SK-N-SH (cell line): ENCODE measurements around the gene SEC14L6. TPM values are rescaled to one million over a fixed set of nuclear protein-coding genes. Genes with fewer than 3 reads are reported as not detected.

ENCODE experiments used
- CTCF ChIA-PET: fragments of 300-600, 350-600 bp; formaldehyde crosslinking; extraction: SDS; loops from one replicate; lab custom pipeline; 2021; lab: Yijun Ruan, JAX
- POLR2A ChIA-PET: fragments of 350-600 bp; sonication (Branson Sonifier 250); formaldehyde crosslinking; extraction: SDS; loops from one replicate; lab custom pipeline; 2020; ENCODE audit warnings: antibody characterized with exemption, inconsistent platforms; lab: Yijun Ruan, JAX
- DNase-seq: peaks from one replicate; pipeline ENCODE4 v3.0.0; 2012
- H2AFZ ChIP-seq: fragments of 200-600 bp; sonication (generic); 2 replicates; pipeline ENCODE4 v1.8.1; 2016; ENCODE audit warnings: antibody characterized with exemption, mild to moderate bottlenecking, low read depth
- H3F3A ChIP-seq: fragments of 200-600 bp; sonication (generic); replicated peaks from 2 replicates; pipeline ENCODE3; 2016; ENCODE audit warnings: antibody characterized with exemption, mild to moderate bottlenecking; ENCODE audit not compliant: insufficient read depth
- H3K27ac ChIP-seq, 2 experiments: fragments of 200-500 bp in 1 of 2; fragments of 200-600 bp in 1 of 2; sonication (Bioruptor generic) in 1 of 2; sonication (generic), shearing (Covaris generic) in 1 of 2; 2 replicates each; pipeline versions ENCODE4 v1.5.1 to v1.6.1; 2014 to 2016; ENCODE audit warnings: low read depth in 2 of 2, inconsistent platforms in 1 of 2, low read length in 1 of 2, mild to moderate bottlenecking in 1 of 2, mixed read lengths in 1 of 2
- H3K27me3 ChIP-seq: fragments of 200-600 bp; sonication (generic), shearing (Covaris generic); 2 replicates; pipeline ENCODE4 v1.6.1; 2016; ENCODE audit warnings: mixed run types; ENCODE audit not compliant: insufficient read depth
- H3K36me3 ChIP-seq, 2 experiments: fragments of 200-500 bp in 1 of 2; fragments of 200-600 bp in 1 of 2; sonication (Bioruptor generic) in 1 of 2; sonication (generic) in 1 of 2; replicated peaks in 1 of 2; 2 replicates each; pipeline versions ENCODE3 to v1.5.1; 2014 to 2016; ENCODE audit warnings: low read length in 1 of 2, mild to moderate bottlenecking in 1 of 2; ENCODE audit not compliant: insufficient read depth in 2 of 2, control insufficient read depth in 1 of 2
- H3K4me1 ChIP-seq, 2 experiments: fragments of 200-500 bp in 1 of 2; fragments of 200-600 bp in 1 of 2; sonication (Bioruptor generic) in 1 of 2; sonication (generic), shearing (Covaris generic) in 1 of 2; 2 replicates each; pipeline versions ENCODE4 v1.5.1 to v1.6.1; 2014 to 2016; ENCODE audit warnings: low read depth in 1 of 2, low read length in 1 of 2, mixed run types in 1 of 2; ENCODE audit not compliant: insufficient read depth in 2 of 2, control insufficient read depth in 1 of 2
- H3K4me2 ChIP-seq: fragments of 200-600 bp; sonication (generic), shearing (Covaris generic); 2 replicates; pipeline ENCODE4 v1.6.1; 2017; ENCODE audit warnings: mixed run types
- H3K4me3 ChIP-seq, 2 experiments: fragments of 200-500 bp in 1 of 2; fragments of 200-600 bp in 1 of 2; sonication (Bioruptor generic) in 1 of 2; sonication (generic), shearing (Covaris generic) in 1 of 2; 2 replicates each; pipeline versions ENCODE4 v1.5.1 to v1.8.1; 2014 to 2016; ENCODE audit warnings: low read depth in 2 of 2, inconsistent platforms in 1 of 2, low read length in 1 of 2, mild to moderate bottlenecking in 1 of 2, mixed read lengths in 1 of 2, moderate library complexity in 1 of 2
- H3K79me2 ChIP-seq: fragments of 200-600 bp; sonication (generic); 2 replicates; pipeline ENCODE4 v1.8.1; 2017; ENCODE audit warnings: mild to moderate bottlenecking; ENCODE audit not compliant: insufficient read depth
- H3K9ac ChIP-seq: fragments of 200-600 bp; sonication (generic); 2 replicates; pipeline ENCODE4 v1.6.1; 2017; ENCODE audit warnings: mixed run types
- H3K9me2 ChIP-seq: fragments of 200-600 bp; sonication (generic); 2 replicates; pipeline ENCODE4 v1.6.1; 2017; ENCODE audit warnings: mixed run types
- H3K9me3 ChIP-seq: fragments of 200-600 bp; sonication (generic); 2 replicates; pipeline ENCODE4 v1.6.1; 2017; ENCODE audit warnings: mixed run types, mild to moderate bottlenecking, moderate library complexity
- H4K20me1 ChIP-seq: fragments of 200-600 bp; sonication (generic); 2 replicates; pipeline ENCODE4 v1.6.1; 2017; ENCODE audit warnings: mild to moderate bottlenecking, mixed run types; ENCODE audit not compliant: insufficient read depth
- CHD2 ChIP-seq: fragments of 150-350 bp; IDR thresholded peaks from 2 replicates; pipeline ENCODE4 v1.6.1; 2018; ENCODE audit warnings: low read length; ENCODE audit not compliant: partially characterized antibody
- EP300 ChIP-seq, 2 experiments: IDR thresholded peaks; 2 replicates each; pipeline versions ENCODE4 v1.4.0 to v1.6.1; 2012; ENCODE audit warnings: borderline replicate concordance in 1 of 2, low read depth in 1 of 2, low read length in 1 of 2
- FOXJ3 ChIP-seq: sonication (generic); formaldehyde crosslinking; IDR thresholded peaks from 2 replicates; pipeline ENCODE4 v1.5.1; 2020; ENCODE audit warnings: mild to moderate bottlenecking, missing genetic modification reagents
- FOXM1 ChIP-seq: IDR thresholded peaks from 2 replicates; pipeline ENCODE4 v1.4.0; 2012; ENCODE audit warnings: low read depth, mild to moderate bottlenecking
- GABPA ChIP-seq: IDR thresholded peaks from 2 replicates; pipeline ENCODE4 v1.4.0; 2012; ENCODE audit warnings: low read depth, mild to moderate bottlenecking
- GATA2 ChIP-seq: sonication (generic); formaldehyde crosslinking; IDR thresholded peaks from 2 replicates; pipeline ENCODE4 v1.5.0; 2020; ENCODE audit warnings: mild to moderate bottlenecking, missing genetic modification reagents
- MAX ChIP-seq: IDR thresholded peaks from 2 replicates; pipeline ENCODE4 v1.4.0; 2012; ENCODE audit warnings: low read depth
- MEF2A ChIP-seq: IDR thresholded peaks from 2 replicates; pipeline ENCODE4 v1.4.0; 2012; ENCODE audit warnings: low read depth, borderline replicate concordance
- MXI1 ChIP-seq: IDR thresholded peaks from 2 replicates; pipeline ENCODE4 v1.6.1; 2012; ENCODE audit warnings: mild to moderate bottlenecking, low read depth, low read length, improper control_type of control experiment
- NFIC ChIP-seq: IDR thresholded peaks from 2 replicates; pipeline ENCODE4 v1.4.0; 2012; ENCODE audit warnings: borderline replicate concordance
- RAD21 ChIP-seq: IDR thresholded peaks from 2 replicates; pipeline ENCODE4 v1.6.1; 2012; ENCODE audit warnings: mild to moderate bottlenecking, low read length
- REST ChIP-seq: IDR thresholded peaks from 2 replicates; pipeline ENCODE4 v1.6.1; 2012; ENCODE audit warnings: mild to moderate bottlenecking, low read depth, low read length, moderate library complexity
- RFX5 ChIP-seq: IDR thresholded peaks from 2 replicates; pipeline ENCODE4 v1.6.1; 2012; ENCODE audit warnings: mild to moderate bottlenecking, improper control_type of control experiment, low read length
- SIN3A ChIP-seq: IDR thresholded peaks from 2 replicates; pipeline ENCODE4 v1.6.1; 2012; ENCODE audit warnings: low read depth, mild to moderate bottlenecking, low read length, moderate library complexity, borderline replicate concordance
- TAF1 ChIP-seq: IDR thresholded peaks from 2 replicates; pipeline ENCODE4 v1.6.1; 2012; ENCODE audit warnings: low read depth, mild to moderate bottlenecking, low read length, moderate library complexity, borderline replicate concordance
- USF2 ChIP-seq: fragments of 150-350 bp; IDR thresholded peaks from 2 replicates; pipeline ENCODE4 v1.6.1; 2017; ENCODE audit warnings: antibody characterized with exemption, low read length, low read depth, borderline replicate concordance
- WGBS: methylation state at CpG from one replicate; pipeline ENCODE4 v1.1.6; 2017; ENCODE audit warnings: low lambda C conversion rate; 5-methylcytosine and 5-hydroxymethylcytosine counted together
- polyA plus RNA-seq, 3 experiments: library from polyadenylated mRNA; depleted of rRNA; stranded (reverse); fragments of >200 nt; gene quantifications; 2 replicates each; pipeline ENCODE4 v1.2.3, GENCODE V29; 2012
- TF ChIP-seq, protein P1 (sequence below): IDR thresholded peaks from 2 replicates; pipeline ENCODE4 v1.4.0; 2012; ENCODE audit warnings: low read depth, borderline replicate concordance
- TF ChIP-seq, protein P2 (sequence below): fragments of 200-600 bp; sonication (generic); IDR thresholded peaks from 2 replicates; pipeline ENCODE4 v1.6.1; 2017; ENCODE audit warnings: antibody characterized with exemption, mild to moderate bottlenecking, moderate library complexity
- TF ChIP-seq, protein P3 (sequence below): fragments of 150-350 bp; IDR thresholded peaks from 2 replicates; pipeline ENCODE4 v1.6.1; 2016; ENCODE audit warnings: mild to moderate bottlenecking, low read depth, low read length

Gene SEC14L6
- polyA plus RNA-seq, 1 of the 3 experiments (the other 2 are of a cell fraction) = not detected

- Histone ChIP-seq H3K27ac (no peak overlapping the region), H3F3A (peaks cover 7% of the 10 kb centered on the region), H3K4me3 (no peak overlapping the region)
- TF ChIP-seq SIN3A (no peak), MEF2A (no peak), RFX5 (no peak), GATA2 (CRISPR knock-in tag) (no peak), NFIC (no peak), RAD21 (no peak)
- TF ChIP-seq, all 33 proteins: peak for 0
- H3K9me2 ChIP-seq = no peaks in the 10 kb centered on the region
- peaks cover 10 to 27% of the 10 kb centered on the region in 2 experiments; a peak in 2 of 4 replicates for H3K4me1 ChIP-seq
- H3K27me3 ChIP-seq = no peaks in the 10 kb centered on the region
- WGBS = 84% methylated on average over 6 of the region's 6 CpGs
- no peaks in the 10 kb centered on the region for H3K9me3 ChIP-seq
- H4K20me1 ChIP-seq = 0 out of 2 replicates have a peak, but pooled peaks cover 2% of the 10 kb centered on the region
- no peak overlapping the region for H3K9ac ChIP-seq
- no peaks in the 10 kb centered on the region for H3K79me2 ChIP-seq
- no peak overlapping the region for H3K4me2 ChIP-seq
- no peak for DNase-seq
- ChIA-PET POLR2A (no interaction called here), CTCF (interaction anchor here (1.2 kb wide), 1 partner anchor 9 kb away, joined by 3 read pairs; no protein-coding TSS in a partner anchor)
- H3K36me3 ChIP-seq = peaks cover 0 to 17% of the 10 kb centered on the region in 2 experiments
- H2AFZ ChIP-seq = no peak overlapping the region
These were observed 25.7 kb upstream of the SEC14L6 start for GRCh38 chr22:30572210-30572609.

DNA sequence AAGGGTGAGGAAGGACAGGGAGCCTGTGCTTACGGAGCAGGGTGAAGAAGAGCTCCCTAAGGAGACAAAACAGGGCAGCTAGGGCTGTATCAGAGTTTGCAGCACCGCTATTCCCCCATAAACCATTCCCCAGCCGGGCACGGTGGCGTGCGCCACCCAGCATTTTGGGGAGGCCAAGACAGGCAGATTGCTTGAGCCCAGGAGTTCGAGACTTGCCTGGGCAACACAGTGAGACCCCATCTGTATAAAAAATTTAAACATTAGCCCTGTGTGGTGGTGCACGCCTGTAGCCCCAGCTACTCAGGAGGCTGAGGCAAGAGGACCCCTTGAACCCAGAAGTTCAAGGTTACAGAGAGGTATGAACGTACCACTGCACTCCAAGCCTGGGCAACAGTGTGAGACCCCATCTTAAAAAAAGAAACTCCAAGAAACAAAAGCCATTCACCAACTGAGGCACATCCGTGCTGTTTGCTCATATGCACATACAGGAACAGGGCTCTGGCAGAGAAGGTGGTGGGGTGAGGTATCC lies 23.2 kb upstream of the SEC14L6 start:
- no peaks in the 10 kb centered on the region for H3K9me3 ChIP-seq
- no peaks in the 10 kb centered on the region; the same call in 1 of the 2 replicates for H3K27me3 ChIP-seq
- H3K27ac ChIP-seq = no peak overlapping the region
- H3K4me3 ChIP-seq = no peak overlapping the region
- POLR2A ChIA-PET = no interaction called here
- DNase-seq = no peak
- no peak overlapping the region for H3K4me2 ChIP-seq
- 69% methylated on average over 10 of the region's 10 CpGs for WGBS
- no peak overlapping the region for H3K9ac ChIP-seq
- H3K79me2 ChIP-seq = no peaks in the 10 kb centered on the region
- no peaks in the 10 kb centered on the region for H4K20me1 ChIP-seq
- no peaks in the 10 kb centered on the region for H3K36me3 ChIP-seq
- H3K9me2 ChIP-seq = no peaks in the 10 kb centered on the region
- H3F3A ChIP-seq = no peaks in the 10 kb centered on the region
- CTCF ChIA-PET = no interaction called here
- H2AFZ ChIP-seq = no peak overlapping the region
- H3K4me1 ChIP-seq = peaks cover under 1 to 15% of the 10 kb centered on the region in 2 experiments; a peak in 2 of 4 replicates
- TF ChIP-seq, protein P1, sequence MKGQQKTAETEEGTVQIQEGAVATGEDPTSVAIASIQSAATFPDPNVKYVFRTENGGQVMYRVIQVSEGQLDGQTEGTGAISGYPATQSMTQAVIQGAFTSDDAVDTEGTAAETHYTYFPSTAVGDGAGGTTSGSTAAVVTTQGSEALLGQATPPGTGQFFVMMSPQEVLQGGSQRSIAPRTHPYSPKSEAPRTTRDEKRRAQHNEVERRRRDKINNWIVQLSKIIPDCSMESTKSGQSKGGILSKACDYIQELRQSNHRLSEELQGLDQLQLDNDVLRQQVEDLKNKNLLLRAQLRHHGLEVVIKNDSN = no peak
- TF ChIP-seq, protein P2, sequence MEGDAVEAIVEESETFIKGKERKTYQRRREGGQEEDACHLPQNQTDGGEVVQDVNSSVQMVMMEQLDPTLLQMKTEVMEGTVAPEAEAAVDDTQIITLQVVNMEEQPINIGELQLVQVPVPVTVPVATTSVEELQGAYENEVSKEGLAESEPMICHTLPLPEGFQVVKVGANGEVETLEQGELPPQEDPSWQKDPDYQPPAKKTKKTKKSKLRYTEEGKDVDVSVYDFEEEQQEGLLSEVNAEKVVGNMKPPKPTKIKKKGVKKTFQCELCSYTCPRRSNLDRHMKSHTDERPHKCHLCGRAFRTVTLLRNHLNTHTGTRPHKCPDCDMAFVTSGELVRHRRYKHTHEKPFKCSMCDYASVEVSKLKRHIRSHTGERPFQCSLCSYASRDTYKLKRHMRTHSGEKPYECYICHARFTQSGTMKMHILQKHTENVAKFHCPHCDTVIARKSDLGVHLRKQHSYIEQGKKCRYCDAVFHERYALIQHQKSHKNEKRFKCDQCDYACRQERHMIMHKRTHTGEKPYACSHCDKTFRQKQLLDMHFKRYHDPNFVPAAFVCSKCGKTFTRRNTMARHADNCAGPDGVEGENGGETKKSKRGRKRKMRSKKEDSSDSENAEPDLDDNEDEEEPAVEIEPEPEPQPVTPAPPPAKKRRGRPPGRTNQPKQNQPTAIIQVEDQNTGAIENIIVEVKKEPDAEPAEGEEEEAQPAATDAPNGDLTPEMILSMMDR = no peak
- TF ChIP-seq RFX5 = no peak
- TF ChIP-seq FOXM1 = no peak
- TF ChIP-seq EP300 (IDR thresholded peaks at IDR 0.05; ENCODE audit: borderline replicate concordance in 1 of 2, low read depth in 1 of 2, low read length in 1 of 2) = no peak
- TF ChIP-seq CHD2 = no peak
- TF ChIP-seq MAX = no peak
- no peak for TF ChIP-seq MXI1
- no peak for TF ChIP-seq FOXJ3 (CRISPR knock-in tag)
- TF ChIP-seq GABPA = no peak
- TF ChIP-seq SIN3A = no peak
- TF ChIP-seq USF2 = no peak
- no peak for TF ChIP-seq TAF1
- TF ChIP-seq REST = no peak
- TF ChIP-seq, protein P3, sequence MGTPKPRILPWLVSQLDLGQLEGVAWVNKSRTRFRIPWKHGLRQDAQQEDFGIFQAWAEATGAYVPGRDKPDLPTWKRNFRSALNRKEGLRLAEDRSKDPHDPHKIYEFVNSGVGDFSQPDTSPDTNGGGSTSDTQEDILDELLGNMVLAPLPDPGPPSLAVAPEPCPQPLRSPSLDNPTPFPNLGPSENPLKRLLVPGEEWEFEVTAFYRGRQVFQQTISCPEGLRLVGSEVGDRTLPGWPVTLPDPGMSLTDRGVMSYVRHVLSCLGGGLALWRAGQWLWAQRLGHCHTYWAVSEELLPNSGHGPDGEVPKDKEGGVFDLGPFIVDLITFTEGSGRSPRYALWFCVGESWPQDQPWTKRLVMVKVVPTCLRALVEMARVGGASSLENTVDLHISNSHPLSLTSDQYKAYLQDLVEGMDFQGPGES = no peak
